HepG2 (cell line): ENCODE measurements around the gene KXD1. TPM values are rescaled to one million over a fixed set of nuclear protein-coding genes. Genes with fewer than 3 reads are reported as not detected.

Experiments used
- AGO2 ChIP-seq: fragments of 200-400 bp; formaldehyde crosslinking; optimal IDR thresholded peaks from 2 replicates; pipeline ENCODE3; 2017; ENCODE audit warnings: mild to moderate bottlenecking, low read depth, low read length, moderate library complexity
- ATAD3A ChIP-seq: sonication (generic); formaldehyde crosslinking; IDR thresholded peaks from 2 replicates; pipeline ENCODE4 v1.4.0; 2020; ENCODE audit warnings: missing genetic modification reagents
- CBFB ChIP-seq: sonication (generic); formaldehyde crosslinking; IDR thresholded peaks from 2 replicates; pipeline ENCODE4 v1.4.0; 2020; ENCODE audit warnings: missing genetic modification reagents
- CCAR2 ChIP-seq: fragments of 200-400 bp; formaldehyde crosslinking; optimal IDR thresholded peaks from 2 replicates; pipeline ENCODE3; 2018; ENCODE audit warnings: low read depth, mild to moderate bottlenecking, low read length, moderate library complexity
- CREBL2 ChIP-seq: sonication (generic); formaldehyde crosslinking; IDR thresholded peaks from 2 replicates; pipeline ENCODE4 v1.8.1; 2023; ENCODE audit warnings: missing genetic modification reagents, mild to moderate bottlenecking, borderline replicate concordance
- HDAC2 ChIP-seq: sonication (generic); formaldehyde crosslinking; IDR thresholded peaks from 2 replicates; pipeline ENCODE4 v1.4.0; 2020; ENCODE audit warnings: missing genetic modification reagents
- HMG20A ChIP-seq: IDR thresholded peaks from 2 replicates; pipeline ENCODE4 v1.6.1; 2016; ENCODE audit warnings: borderline replicate concordance
- HNRNPL ChIP-seq: fragments of 200-400 bp; formaldehyde crosslinking; IDR thresholded peaks from 2 replicates; pipeline ENCODE4 v1.6.1; 2017; ENCODE audit warnings: mild to moderate bottlenecking, low read depth, low read length
- MAF1 ChIP-seq: sonication (generic); formaldehyde crosslinking; IDR thresholded peaks from 2 replicates; pipeline ENCODE4 v1.5.0; 2020; ENCODE audit warnings: missing genetic modification reagents, borderline replicate concordance
- MAX ChIP-seq: IDR thresholded peaks from 2 replicates; pipeline ENCODE4 v1.6.1; 2012; ENCODE audit warnings: inconsistent platforms
- MIXL1 ChIP-seq: IDR thresholded peaks from 2 replicates; pipeline ENCODE4 v1.6.1; 2016
- NR2F1 ChIP-seq, 2 experiments: fragments of 450-650 bp in 1 of 2; formaldehyde crosslinking in 1 of 2; IDR thresholded peaks; 2 replicates each; pipeline versions ENCODE4 v1.5.0 to v1.6.1; 2016 to 2020; ENCODE audit warnings: mild to moderate bottlenecking in 1 of 2, missing compliant biosample characterization in 1 of 2, missing genetic modification reagents in 1 of 2, moderate library complexity in 1 of 2
- PAF1 ChIP-seq: IDR thresholded peaks from 2 replicates; pipeline ENCODE4 v1.6.1; 2016; ENCODE audit warnings: missing genetic modification reagents, missing compliant biosample characterization
- POGZ ChIP-seq: sonication (generic); formaldehyde crosslinking; IDR thresholded peaks from 2 replicates; pipeline ENCODE4 v1.4.0; 2020; ENCODE audit warnings: mild to moderate bottlenecking, missing genetic modification reagents
- PRPF4 ChIP-seq: fragments of 200-400 bp; formaldehyde crosslinking; IDR thresholded peaks from 2 replicates; pipeline ENCODE4 v1.6.1; 2016; ENCODE audit warnings: low read length, low read depth; ENCODE audit not compliant: poor library complexity, severe bottlenecking
- SKI ChIP-seq: fragments of 450-650 bp; IDR thresholded peaks from one replicate; pipeline ENCODE4 v1.6.1; 2018; ENCODE audit warnings: mild to moderate bottlenecking; ENCODE audit not compliant: partially characterized antibody
- SMARCE1 ChIP-seq: fragments of 450-650 bp; IDR thresholded peaks from 2 replicates; pipeline ENCODE4 v1.6.1; 2017; ENCODE audit warnings: borderline replicate concordance
- SPEN ChIP-seq: sonication (generic); formaldehyde crosslinking; IDR thresholded peaks from 2 replicates; pipeline ENCODE4 v1.5.1; 2020; ENCODE audit warnings: low read depth, mild to moderate bottlenecking, missing genetic modification reagents
- TEF ChIP-seq: sonication (generic); formaldehyde crosslinking; IDR thresholded peaks from 2 replicates; pipeline ENCODE4 v1.5.0; 2020; ENCODE audit warnings: missing genetic modification reagents
- TFDP1 ChIP-seq: IDR thresholded peaks from 2 replicates; pipeline ENCODE4 v1.6.1; 2016; ENCODE audit warnings: missing compliant biosample characterization, missing genetic modification reagents, borderline replicate concordance
- WIZ ChIP-seq: sonication (generic); formaldehyde crosslinking; IDR thresholded peaks from 2 replicates; pipeline ENCODE4 v1.5.1; 2020; ENCODE audit warnings: mild to moderate bottlenecking, missing genetic modification reagents
- ZFP82 ChIP-seq: sonication (generic); formaldehyde crosslinking; IDR thresholded peaks from 2 replicates; pipeline ENCODE4 v1.5.1; 2020; ENCODE audit warnings: mild to moderate bottlenecking, missing genetic modification reagents, borderline replicate concordance
- ZNF503 ChIP-seq: sonication (generic); formaldehyde crosslinking; IDR thresholded peaks from 2 replicates; pipeline ENCODE4 v1.4.0; 2020; ENCODE audit warnings: missing genetic modification reagents
- ZNF703 ChIP-seq: sonication (generic); formaldehyde crosslinking; IDR thresholded peaks from 2 replicates; pipeline ENCODE4 v1.5.1; 2020; ENCODE audit warnings: missing genetic modification reagents, mild to moderate bottlenecking, moderate library complexity, borderline replicate concordance
- ZNF720 ChIP-seq: sonication (generic); formaldehyde crosslinking; IDR thresholded peaks from 2 replicates; pipeline ENCODE4 v1.4.0; 2020; ENCODE audit warnings: missing genetic modification reagents
- ZNF816 ChIP-seq: sonication (generic); formaldehyde crosslinking; IDR thresholded peaks from 2 replicates; pipeline ENCODE4 v1.8.0; 2022; ENCODE audit warnings: missing genetic modification reagents, mild to moderate bottlenecking, borderline replicate concordance
- ZSCAN30 ChIP-seq: sonication (generic); formaldehyde crosslinking; IDR thresholded peaks from 2 replicates; pipeline ENCODE4 v1.5.0; 2020; ENCODE audit warnings: mild to moderate bottlenecking, missing genetic modification reagents
- polyA plus RNA-seq, 8 experiments: library from polyadenylated mRNA; depleted of rRNA in 3 of 8; stranded (reverse) in 7 of 8; unstranded in 1 of 8; fragments of >200 nt; fragmentation: Illumina TruSeq in 4 of 8; extraction: Trizol in 4 of 8; gene quantifications; 2 replicates each; pipeline versions ENCODE4 v1.2.1 to v1.2.3, GENCODE V29; 2011 to 2016; ENCODE audit warnings: low read depth in 4 of 8, missing spikeins in 1 of 8, mixed read lengths in 1 of 8; ENCODE audit not compliant: insufficient read depth in 1 of 8
- total RNA-seq, 5 experiments: library from RNA; depleted of rRNA; stranded (reverse); fragments of >200 nt; fragmentation: Illumina TruSeq; extraction: Trizol; gene quantifications; 2 replicates each; pipeline ENCODE4 v1.2.3, GENCODE V29; 2016; ENCODE audit warnings: low read depth in 1 of 5

Gene KXD1
- total and polyA plus RNA-seq, 2 of the 13 experiments (the other 11 are each of a cell fraction or from before 2014, with no cell fraction given): 44.6 to 143 TPM

GRCh38 chr19:18571564-18572344, 14.1 kb downstream of the KXD1 start, which contains the start of gene UBA52 (continued):
- TF ChIP-seq TFDP1 (CRISPR knock-in tag) (peak; percentile 95), PAF1 (0 out of 2 replicates have a peak, but pooled peaks have one; percentile 55), CREBL2 (CRISPR knock-in tag) (0 out of 2 replicates have a peak, but pooled peaks have one; percentile 21), ZNF720 (CRISPR knock-in tag) (no peak), SPEN (CRISPR knock-in tag) (peak; percentile 95), SMARCE1 (no peak), HMG20A (CRISPR knock-in tag) (no peak; the same call in 1 of the 2 replicates), ZSCAN30 (CRISPR knock-in tag) (no peak), SKI (no peak), HNRNPL (0 out of 2 replicates have a peak, but pooled peaks have one; percentile 54), HDAC2 (CRISPR knock-in tag) (peak; percentile 89), CBFB (CRISPR knock-in tag) (peak; percentile 92), ZNF703 (CRISPR knock-in tag) (no peak), ZNF816 (CRISPR knock-in tag) (no peak), CCAR2 (no peak), ATAD3A (no peak), PRPF4 (no peak), ZNF503 (CRISPR knock-in tag) (no peak; the same call in none of the 2 replicates), TEF (no peak), MIXL1 (CRISPR knock-in tag) (peak; percentile 76; the same call in 1 of the 2 replicates), ZFP82 (CRISPR knock-in tag) (no peak), MAX (peak; percentile 100), POGZ (CRISPR knock-in tag) (peak; percentile 91), NR2F1 (CRISPR knock-in tag; IDR thresholded peaks at IDR 0.05) (no peak), AGO2 (peak; percentile 93), MAF1 (CRISPR knock-in tag) (0 out of 2 replicates have a peak, but pooled peaks have one; percentile 32), WIZ (CRISPR knock-in tag) (no peak)
